ENCODE measurements around the gene NSMF. TPM values are rescaled to one million over a fixed set of nuclear protein-coding genes. Genes with fewer than 3 reads are reported as not detected.

NSMF gene
- total RNA-seq, 2 donors from 2014 or later: 42.4 to 128 TPM

DNA sequence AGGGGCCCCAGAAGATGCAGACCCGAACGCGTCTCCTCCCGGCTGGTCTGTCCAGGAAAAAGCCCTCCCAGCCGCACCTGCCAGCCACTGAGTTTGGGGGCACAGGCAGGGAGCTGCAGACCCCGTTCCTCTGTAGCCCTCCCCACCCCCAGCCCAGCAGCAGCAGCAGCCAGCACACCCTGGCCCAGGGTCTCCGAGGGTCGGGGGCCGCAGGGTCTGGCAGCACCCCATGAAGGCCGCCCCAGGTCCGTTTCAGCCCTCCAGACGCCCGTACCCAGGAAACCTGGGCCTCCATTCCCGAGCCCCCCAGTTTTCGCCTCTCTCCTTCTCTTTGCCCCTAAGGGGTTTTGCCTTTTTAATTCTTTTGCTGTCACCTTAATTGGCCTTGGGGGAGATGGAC is 55.9 kb downstream of the NSMF start:
- Histone ChIP-seq H3K4me3 (no peak overlapping the region), H3K27me3 (replicated peaks; ENCODE audit: insufficient read depth) (no peaks in the 10 kb centered on the region), H3K9me3 (no peaks in the 10 kb centered on the region), H3K27ac (no peak overlapping the region), H3K36me3 (no peaks in the 10 kb centered on the region), H3K4me1 (replicated peaks) (no peaks in the 10 kb centered on the region)
- WGBS: 98% methylated on average over 15 of the region's 15 CpGs
- intact Hi-C loops (cut with DNase I): loop anchor here (10.0 kb wide), 1 partner anchor 108 kb away; no protein-coding TSS in a partner anchor
- TF ChIP-seq, protein P1, sequence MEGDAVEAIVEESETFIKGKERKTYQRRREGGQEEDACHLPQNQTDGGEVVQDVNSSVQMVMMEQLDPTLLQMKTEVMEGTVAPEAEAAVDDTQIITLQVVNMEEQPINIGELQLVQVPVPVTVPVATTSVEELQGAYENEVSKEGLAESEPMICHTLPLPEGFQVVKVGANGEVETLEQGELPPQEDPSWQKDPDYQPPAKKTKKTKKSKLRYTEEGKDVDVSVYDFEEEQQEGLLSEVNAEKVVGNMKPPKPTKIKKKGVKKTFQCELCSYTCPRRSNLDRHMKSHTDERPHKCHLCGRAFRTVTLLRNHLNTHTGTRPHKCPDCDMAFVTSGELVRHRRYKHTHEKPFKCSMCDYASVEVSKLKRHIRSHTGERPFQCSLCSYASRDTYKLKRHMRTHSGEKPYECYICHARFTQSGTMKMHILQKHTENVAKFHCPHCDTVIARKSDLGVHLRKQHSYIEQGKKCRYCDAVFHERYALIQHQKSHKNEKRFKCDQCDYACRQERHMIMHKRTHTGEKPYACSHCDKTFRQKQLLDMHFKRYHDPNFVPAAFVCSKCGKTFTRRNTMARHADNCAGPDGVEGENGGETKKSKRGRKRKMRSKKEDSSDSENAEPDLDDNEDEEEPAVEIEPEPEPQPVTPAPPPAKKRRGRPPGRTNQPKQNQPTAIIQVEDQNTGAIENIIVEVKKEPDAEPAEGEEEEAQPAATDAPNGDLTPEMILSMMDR (IDR thresholded peaks at IDR 0.05): no peak
- no peak for TF ChIP-seq POLR2A (IDR thresholded peaks at IDR 0.05)
- TF ChIP-seq POLR2AphosphoS5 (IDR thresholded peaks at IDR 0.05): no peak
- DNase-seq (ENCODE audit: low spot score): no peak

DNA sequence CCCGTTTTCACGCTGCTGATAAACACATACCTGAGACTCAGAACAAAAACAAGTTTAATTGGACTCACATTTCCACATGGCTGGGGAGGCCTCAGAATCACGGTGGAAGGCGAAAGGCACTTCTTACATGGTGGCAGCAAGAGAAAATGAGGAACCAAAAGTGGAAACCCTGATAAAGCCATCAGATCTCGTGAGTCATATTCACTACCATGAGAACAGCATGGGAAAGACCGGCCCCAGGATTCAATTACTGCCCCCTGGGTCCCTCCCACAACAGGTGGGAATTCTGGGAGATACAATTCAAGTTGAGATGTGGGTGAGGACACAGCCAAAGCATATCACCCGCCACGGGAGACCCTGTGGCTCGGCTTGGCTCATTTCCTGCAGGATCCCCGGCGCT is 56.4 kb downstream of the NSMF start:
- TF ChIP-seq, protein P1 (IDR thresholded peaks at IDR 0.05): no peak
- no peak for TF ChIP-seq POLR2A (IDR thresholded peaks at IDR 0.05)
- TF ChIP-seq POLR2AphosphoS5 (IDR thresholded peaks at IDR 0.05): no peak
- H3K27me3 ChIP-seq (replicated peaks; ENCODE audit: insufficient read depth): no peaks in the 10 kb centered on the region
- no peak for DNase-seq (ENCODE audit: low spot score)
- intact Hi-C loops (cut with DNase I): loop anchor here (10.0 kb wide), 1 partner anchor 108 kb away; no protein-coding TSS in a partner anchor
- no peak overlapping the region for H3K4me3 ChIP-seq
- 86% methylated on average over 11 of the region's 11 CpGs for WGBS
- H3K4me1 ChIP-seq (replicated peaks): no peaks in the 10 kb centered on the region
- H3K9me3 ChIP-seq: no peaks in the 10 kb centered on the region
- H3K27ac ChIP-seq: no peak overlapping the region
- no peaks in the 10 kb centered on the region for H3K36me3 ChIP-seq

DNA sequence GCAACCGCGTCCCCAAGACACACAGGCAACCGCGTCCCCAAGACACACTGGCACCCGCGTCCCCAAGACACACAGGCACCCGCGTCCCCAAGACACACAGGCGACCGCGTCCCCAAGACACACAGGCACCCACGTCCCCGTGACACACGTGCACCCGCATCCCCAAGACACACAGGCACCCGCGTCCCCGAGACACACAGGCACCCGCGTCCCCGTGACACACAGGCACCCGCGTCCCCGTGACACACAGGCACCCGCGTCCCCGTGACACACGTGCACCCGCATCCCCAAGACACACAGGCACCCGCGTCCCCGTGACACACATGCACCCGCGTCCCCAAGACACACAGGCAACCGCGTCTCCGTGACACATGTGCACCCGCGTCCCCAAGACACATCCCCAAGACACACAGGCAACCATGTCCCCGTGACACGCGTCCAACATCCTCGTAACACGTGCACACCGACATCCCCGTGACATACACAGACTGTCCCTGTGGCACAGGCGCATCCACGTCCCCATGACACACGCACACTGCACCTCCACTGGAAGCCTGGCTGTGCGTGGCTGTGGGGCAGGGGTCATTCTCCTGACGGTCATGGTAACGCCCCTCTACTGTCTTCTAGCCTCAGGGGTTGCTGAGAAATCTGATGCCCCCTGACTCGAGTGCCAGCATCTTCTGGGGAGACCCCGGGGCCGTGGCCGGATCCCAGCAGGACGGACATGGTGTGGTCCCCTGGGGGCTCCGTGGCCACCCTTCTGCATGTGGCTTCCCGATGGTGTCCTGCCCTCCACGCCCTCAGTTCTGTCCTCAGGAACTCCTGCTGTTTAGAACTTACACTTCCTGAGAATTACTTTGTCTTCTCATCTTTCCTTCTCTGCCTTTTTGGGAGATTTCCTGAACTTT is 60.3 kb downstream of the NSMF start:
- TF ChIP-seq POLR2AphosphoS5 (IDR thresholded peaks at IDR 0.05): no peak
- no peak for TF ChIP-seq POLR2A (IDR thresholded peaks at IDR 0.05)
- TF ChIP-seq, protein P1 (IDR thresholded peaks at IDR 0.05): no peak
- no peaks in the 10 kb centered on the region for H3K36me3 ChIP-seq
- no peaks in the 10 kb centered on the region for H3K4me1 ChIP-seq (replicated peaks)
- no peaks in the 10 kb centered on the region for H3K27me3 ChIP-seq (replicated peaks; ENCODE audit: insufficient read depth)
- WGBS: 97% methylated on average over 60 of the region's 60 CpGs
- no peak for DNase-seq (ENCODE audit: low spot score)
- no peak overlapping the region for H3K4me3 ChIP-seq
- no peak overlapping the region for H3K27ac ChIP-seq
- H3K9me3 ChIP-seq: no peaks in the 10 kb centered on the region
- intact Hi-C loops (cut with DNase I): no loop called here

DNA sequence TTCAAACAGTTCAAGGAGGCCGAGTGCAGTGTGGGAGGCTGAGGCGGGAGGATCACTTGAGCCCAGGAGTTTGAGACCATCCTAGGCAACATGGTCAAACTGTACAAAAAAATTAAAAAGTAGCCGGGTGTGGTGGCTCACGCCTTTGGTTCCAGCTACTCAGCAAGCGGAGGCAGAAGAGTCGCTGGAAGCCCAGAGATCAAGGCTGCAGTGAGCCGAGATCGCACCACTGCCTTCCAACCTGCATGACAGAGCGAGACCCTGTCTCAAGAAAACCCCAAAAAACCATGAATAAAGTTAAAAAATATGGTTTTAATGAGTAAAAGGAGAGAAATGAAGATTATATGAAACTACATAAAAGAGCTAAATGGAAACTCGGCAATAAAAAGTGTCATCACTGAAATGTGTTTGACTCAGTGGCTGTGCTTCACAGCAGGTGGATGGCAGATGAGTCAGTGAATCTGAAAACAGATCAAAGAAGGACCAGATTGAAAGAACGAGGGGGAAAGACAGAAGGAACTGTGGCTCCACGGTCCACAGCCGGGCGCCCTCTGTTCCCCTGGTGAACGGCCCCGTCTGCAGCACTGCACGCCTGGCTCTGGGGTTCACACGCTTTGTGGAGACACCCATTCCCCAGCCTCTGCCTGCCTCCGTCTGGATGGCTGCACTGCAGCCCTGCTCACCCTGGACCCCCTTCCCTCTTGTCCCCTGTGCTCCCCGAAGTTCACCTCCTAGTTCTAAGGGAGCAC is 61.3 kb downstream of the NSMF start:
- 92% methylated on average over 20 of the region's 20 CpGs for WGBS
- TF ChIP-seq POLR2A (IDR thresholded peaks at IDR 0.05): no peak
- TF ChIP-seq, protein P1 (IDR thresholded peaks at IDR 0.05): no peak
- TF ChIP-seq POLR2AphosphoS5 (IDR thresholded peaks at IDR 0.05): no peak
- Histone ChIP-seq H3K27me3 (replicated peaks; ENCODE audit: insufficient read depth) (no peaks in the 10 kb centered on the region), H3K27ac (no peak overlapping the region), H3K36me3 (no peaks in the 10 kb centered on the region), H3K4me1 (replicated peaks) (no peaks in the 10 kb centered on the region), H3K9me3 (no peaks in the 10 kb centered on the region), H3K4me3 (no peak overlapping the region)
- intact Hi-C loops (cut with DNase I): no loop called here
- DNase-seq (ENCODE audit: low spot score): no peak

Small RNA genes within 50 kb of the gene (microRNA-seq; reads per million reads assigned to microRNA genes)
- 2.3 reads per million, percentile 32 among the genes with 10 or more reads in this experiment for gene MIR7114

Other genes starting within 250 kb of the NSMF start
- 1 to 10 TPM; 3.8 to 6.2 TPM for gene RNF208, start 237.1 kb downstream of the NSMF start, total RNA-seq
- 1 to 10 TPM; 2.7 to 4.9 TPM for gene CYSRT1, start 234.2 kb downstream of the NSMF start, total RNA-seq
- gene RNF224, start 231.8 kb downstream of the NSMF start, total RNA-seq: not detected
- gene SLC34A3, start 228.4 kb downstream of the NSMF start, total RNA-seq: under 1 TPM in 1 of 2 donors, not detected in 1; 0.57 TPM
- gene TUBB4B, start 218.0 kb downstream of the NSMF start, total RNA-seq: 100 to 1,000 TPM; 279 to 484 TPM
- 1 to 10 TPM in 1 of 2 donors, not detected in 1; 4.2 TPM for gene STPG3, start 208.0 kb downstream of the NSMF start, total RNA-seq
- gene NELFB, start 204.0 kb downstream of the NSMF start, total RNA-seq: 10 to 100 TPM; 44.9 to 82.1 TPM
- 1 to 10 TPM; 1.6 to 7.3 TPM for gene TOR4A, start 181.6 kb downstream of the NSMF start, total RNA-seq
- gene NRARP, start 157.1 kb downstream of the NSMF start, total RNA-seq: 10 to 100 TPM; 22.4 to 24.3 TPM
- gene EXD3, start 36.2 kb downstream of the NSMF start, total RNA-seq: 10 to 100 TPM; 32.6 to 44.8 TPM
- 10 to 100 TPM in 1 of 2 donors, 1 to 10 TPM in 1; 7.5 to 17.1 TPM for gene NOXA1, start 35.9 kb downstream of the NSMF start, total RNA-seq
- 1 to 10 TPM; 1.8 TPM for gene ENTPD8, start 18.0 kb downstream of the NSMF start, total RNA-seq
- gene PNPLA7, start 91.1 kb upstream of the NSMF start, total RNA-seq: 10 to 100 TPM; 34.2 to 64.3 TPM
- gene MRPL41, start 92.5 kb upstream of the NSMF start, total RNA-seq: 100 to 1,000 TPM in 1 of 2 donors, 10 to 100 TPM in 1; 75.8 to 133 TPM
- 10 to 100 TPM; 34.3 to 62.4 TPM for gene DPH7, start 119.6 kb upstream of the NSMF start, total RNA-seq
- 10 to 100 TPM; 20.8 to 34.8 TPM for gene ZMYND19, start 131.2 kb upstream of the NSMF start, total RNA-seq
- 100 to 1,000 TPM; 123 to 126 TPM for gene ARRDC1, start 146.4 kb upstream of the NSMF start, total RNA-seq
- 100 to 1,000 TPM in 1 of 2 donors, 10 to 100 TPM in 1; 81.3 to 149 TPM for gene EHMT1, start 159.7 kb upstream of the NSMF start, total RNA-seq